HepG2 (cell line): Measurements from ENCODE around the gene PHKA2. TPM values are rescaled to one million over a fixed set of nuclear protein-coding genes. Genes with fewer than 3 reads are reported as not detected.

ENCODE experiments used
- ATAC-seq: fragments of 200-7000 bp; cut with Tn5 transposase; 3 replicates; pipeline ENCODE4 v1.9.1; 2020; ENCODE audit warnings: mild to moderate bottlenecking, moderate library complexity
- BruUV-seq: library from RNA; stranded (reverse); fragments of 400-500 nt; replicated peaks from 2 replicates; lab custom pipeline; 2021; lab: Mats Ljungman, UMichigan
- CTCF ChIA-PET: fragments of 300-600 bp; formaldehyde crosslinking; extraction: SDS; loops from one replicate; lab custom pipeline; 2021; ENCODE audit warnings: low total read pairs, inconsistent platforms, low intra/inter-chr PET ratio; lab: Yijun Ruan, JAX
- POLR2A ChIA-PET: fragments of 350-600 bp; sonication (Branson Sonifier 250); formaldehyde crosslinking; loops from one replicate; lab custom pipeline; 2020; ENCODE audit warnings: antibody characterized with exemption, inconsistent platforms; lab: Yijun Ruan, JAX
- DNase-seq: peaks from one replicate; pipeline ENCODE4 v3.0.0-alpha.2; 2015; ENCODE audit warnings: low spot score
- FAIRE-seq: peaks from 3 replicates; lab custom pipeline; 2011; peaks lifted over from hg19 to GRCh38; lab: Jason Lieb, UNC
- H2AFZ ChIP-seq: one replicate; pipeline ENCODE4 v1.6.1; 2011; ENCODE audit warnings: low read length, inconsistent platforms
- H3K27ac ChIP-seq: fragments of 300-600 bp; 3 replicates; pipeline ENCODE4 v1.8.0; 2011; ENCODE audit warnings: mixed run types, mild to moderate bottlenecking, mixed read lengths, low read length, inconsistent platforms; ENCODE audit not compliant: insufficient read depth; ENCODE audit errors: extremely low read length
- H3K27me3 ChIP-seq, 2 experiments: fragments of 200-600 bp in 1 of 2; 2 replicates in 1 of 2; 3 replicates in 1 of 2; pipeline versions ENCODE4 v1.6.0 to v1.8.0; 2011; ENCODE audit warnings: low read length in 2 of 2, mild to moderate bottlenecking in 2 of 2, moderate library complexity in 2 of 2, inconsistent platforms in 1 of 2; ENCODE audit not compliant: insufficient read depth in 2 of 2, control insufficient read depth in 1 of 2
- H3K36me3 ChIP-seq, 2 experiments: fragments of 200-600 bp in 1 of 2; replicated peaks in 1 of 2; 2 replicates in 1 of 2; 3 replicates in 1 of 2; pipeline versions ENCODE4 v1.5.1 to v1.8.0; 2011; ENCODE audit warnings: low read length in 2 of 2, inconsistent platforms in 1 of 2; ENCODE audit not compliant: insufficient read depth in 2 of 2, control insufficient read depth in 1 of 2
- H3K4me1 ChIP-seq: 2 replicates; pipeline ENCODE4 v1.5.1; 2012; ENCODE audit warnings: low read length, inconsistent platforms; ENCODE audit not compliant: insufficient read depth
- H3K4me2 ChIP-seq: 2 replicates; pipeline ENCODE4 v1.6.0; 2011; ENCODE audit warnings: low read depth, low read length, inconsistent platforms
- H3K4me3 ChIP-seq, 3 experiments: fragments of 200-600 bp in 1 of 3; sonication (generic), shearing (Covaris generic) in 1 of 3; replicated peaks in 1 of 3; 2 replicates each; pipeline ENCODE4 v1.5.1; 2011 to 2016; ENCODE audit warnings: low read length in 3 of 3, inconsistent platforms in 2 of 3, low read depth in 2 of 3, mild to moderate bottlenecking in 2 of 3, control low read depth in 1 of 3, mixed read lengths in 1 of 3; ENCODE audit not compliant: insufficient read depth in 1 of 3
- H3K79me2 ChIP-seq: one replicate; pipeline ENCODE4 v1.6.1; 2011; ENCODE audit warnings: low read length, inconsistent platforms; ENCODE audit not compliant: insufficient read depth
- H3K9ac ChIP-seq: 2 replicates; pipeline ENCODE4 v1.6.0; 2011; ENCODE audit warnings: mild to moderate bottlenecking, low read depth, low read length, inconsistent platforms; ENCODE audit not compliant: insufficient read depth
- H3K9me3 ChIP-seq: 2 replicates; pipeline ENCODE4 v1.5.1; 2012; ENCODE audit warnings: mild to moderate bottlenecking, low read length
- H4K20me1 ChIP-seq: 2 replicates; pipeline ENCODE4 v1.6.0; 2011; ENCODE audit warnings: inconsistent platforms, mild to moderate bottlenecking, low read length, moderate library complexity; ENCODE audit not compliant: insufficient read depth
- BHLHE40 ChIP-seq: IDR thresholded peaks from 2 replicates; pipeline ENCODE4 v1.6.1; 2011; ENCODE audit warnings: low read length, improper control_type of control experiment
- REXO4 ChIP-seq: sonication (generic); formaldehyde crosslinking; IDR thresholded peaks from 2 replicates; pipeline ENCODE4 v1.8.0; 2022; ENCODE audit warnings: missing genetic modification reagents, mild to moderate bottlenecking, borderline replicate concordance
- STAG1 ChIP-seq: sonication (generic); formaldehyde crosslinking; IDR thresholded peaks from 2 replicates; pipeline ENCODE4 v1.4.0; 2020; ENCODE audit warnings: missing genetic modification reagents
- ZNF317 ChIP-seq: sonication (generic); formaldehyde crosslinking; IDR thresholded peaks from 2 replicates; pipeline ENCODE4 v1.5.0; 2020; ENCODE audit warnings: mild to moderate bottlenecking, missing genetic modification reagents
- ZNF33A ChIP-seq: sonication (generic); formaldehyde crosslinking; IDR thresholded peaks from 2 replicates; pipeline ENCODE4 v1.5.1; 2020; ENCODE audit warnings: missing genetic modification reagents, mild to moderate bottlenecking, moderate library complexity, borderline replicate concordance
- ZSCAN5A ChIP-seq: sonication (generic); formaldehyde crosslinking; IDR thresholded peaks from 2 replicates; pipeline ENCODE4 v1.8.0; 2022; ENCODE audit warnings: mild to moderate bottlenecking, missing genetic modification reagents, borderline replicate concordance
- WGBS: methylation state at CpG from one replicate; pipeline ENCODE4 v1.1.6; 2017; ENCODE audit warnings: low lambda C conversion rate; 5-methylcytosine and 5-hydroxymethylcytosine counted together
- in situ Hi-C: cut with HindIII; loops from 2 replicates; pipeline ENCODE4 v1.10.0; 2017; ENCODE audit warnings: low pct_unique_long_range_greater_than_20kb; ENCODE audit not compliant: extremely low pct_ligation_motif_present
- intact Hi-C: fragments of 100-400 bp; cut with micrococcal nuclease; formaldehyde crosslinking; loops from one replicate; pipeline ENCODE4 v1.10.0; 2022; ENCODE audit not compliant: unreplicated experiment
- polyA plus RNA-seq, 8 experiments: library from polyadenylated mRNA; depleted of rRNA in 3 of 8; stranded (reverse) in 7 of 8; unstranded in 1 of 8; fragments of >200 nt; fragmentation: Illumina TruSeq in 4 of 8; extraction: Trizol in 4 of 8; gene quantifications; 2 replicates each; pipeline versions ENCODE4 v1.2.1 to v1.2.3, GENCODE V29; 2011 to 2016; ENCODE audit warnings: low read depth in 4 of 8, missing spikeins in 1 of 8, mixed read lengths in 1 of 8; ENCODE audit not compliant: insufficient read depth in 1 of 8
- total RNA-seq, 5 experiments: library from RNA; depleted of rRNA; stranded (reverse); fragments of >200 nt; fragmentation: Illumina TruSeq; extraction: Trizol; gene quantifications; 2 replicates each; pipeline ENCODE4 v1.2.3, GENCODE V29; 2016; ENCODE audit warnings: low read depth in 1 of 5
- TF ChIP-seq, protein P1 (sequence below): sonication (generic); formaldehyde crosslinking; IDR thresholded peaks from 2 replicates; pipeline ENCODE4 v1.5.0; 2020; ENCODE audit warnings: mild to moderate bottlenecking, missing genetic modification reagents, borderline replicate concordance

PHKA2 gene
- total and polyA plus RNA-seq, 2 of the 13 experiments (the other 11 are each of a cell fraction or from before 2014, with no cell fraction given): 20.5 to 273 TPM

DNA sequence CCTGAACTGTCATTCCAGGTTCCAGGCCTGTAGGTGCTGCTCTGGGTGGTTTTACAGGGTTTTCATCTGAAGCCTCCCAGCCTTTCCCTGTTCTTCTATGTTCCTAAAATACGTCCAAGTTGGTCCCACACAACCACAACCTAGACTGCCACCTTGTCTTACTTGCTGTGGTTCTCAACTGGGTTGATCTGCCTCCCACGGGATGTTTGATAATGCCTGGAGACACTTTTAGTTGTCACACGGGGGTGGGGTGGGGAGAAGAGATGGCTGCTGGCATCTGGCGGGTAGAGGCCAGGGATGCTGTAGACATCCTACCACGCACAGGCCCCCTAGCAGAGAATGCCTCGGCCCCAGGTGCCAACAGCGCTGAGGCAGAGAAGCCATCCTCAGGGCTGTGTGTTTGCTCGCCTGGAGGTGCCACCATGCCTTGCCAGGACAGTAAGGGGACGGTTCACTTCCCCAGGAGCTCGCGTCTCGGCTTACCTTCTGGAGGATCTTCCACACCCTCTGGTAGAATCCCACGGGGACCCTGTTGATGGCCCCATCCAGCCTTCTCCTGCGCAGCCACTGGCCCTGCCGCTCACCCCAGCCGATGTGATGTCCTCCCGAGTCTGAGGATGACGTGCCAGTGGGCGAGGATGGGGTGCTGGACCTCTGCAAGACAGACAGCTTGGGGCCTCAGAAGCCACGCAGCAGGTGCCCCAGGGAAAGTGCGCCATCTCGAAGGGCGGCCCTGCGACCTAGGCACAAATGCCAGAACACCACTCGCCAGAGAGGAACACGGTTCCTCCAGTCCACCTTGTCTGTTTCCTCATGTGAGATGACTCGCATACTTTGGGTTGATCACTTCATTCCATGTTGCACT lies 87.0 kb downstream of the PHKA2 start:
- no peaks in the 10 kb centered on the region for H3K9me3 ChIP-seq
- H3K27ac ChIP-seq: no peak overlapping the region
- H3K9ac ChIP-seq: no peak overlapping the region
- H3K27me3 ChIP-seq: no peaks in the 10 kb centered on the region
- TF ChIP-seq, protein P1, sequence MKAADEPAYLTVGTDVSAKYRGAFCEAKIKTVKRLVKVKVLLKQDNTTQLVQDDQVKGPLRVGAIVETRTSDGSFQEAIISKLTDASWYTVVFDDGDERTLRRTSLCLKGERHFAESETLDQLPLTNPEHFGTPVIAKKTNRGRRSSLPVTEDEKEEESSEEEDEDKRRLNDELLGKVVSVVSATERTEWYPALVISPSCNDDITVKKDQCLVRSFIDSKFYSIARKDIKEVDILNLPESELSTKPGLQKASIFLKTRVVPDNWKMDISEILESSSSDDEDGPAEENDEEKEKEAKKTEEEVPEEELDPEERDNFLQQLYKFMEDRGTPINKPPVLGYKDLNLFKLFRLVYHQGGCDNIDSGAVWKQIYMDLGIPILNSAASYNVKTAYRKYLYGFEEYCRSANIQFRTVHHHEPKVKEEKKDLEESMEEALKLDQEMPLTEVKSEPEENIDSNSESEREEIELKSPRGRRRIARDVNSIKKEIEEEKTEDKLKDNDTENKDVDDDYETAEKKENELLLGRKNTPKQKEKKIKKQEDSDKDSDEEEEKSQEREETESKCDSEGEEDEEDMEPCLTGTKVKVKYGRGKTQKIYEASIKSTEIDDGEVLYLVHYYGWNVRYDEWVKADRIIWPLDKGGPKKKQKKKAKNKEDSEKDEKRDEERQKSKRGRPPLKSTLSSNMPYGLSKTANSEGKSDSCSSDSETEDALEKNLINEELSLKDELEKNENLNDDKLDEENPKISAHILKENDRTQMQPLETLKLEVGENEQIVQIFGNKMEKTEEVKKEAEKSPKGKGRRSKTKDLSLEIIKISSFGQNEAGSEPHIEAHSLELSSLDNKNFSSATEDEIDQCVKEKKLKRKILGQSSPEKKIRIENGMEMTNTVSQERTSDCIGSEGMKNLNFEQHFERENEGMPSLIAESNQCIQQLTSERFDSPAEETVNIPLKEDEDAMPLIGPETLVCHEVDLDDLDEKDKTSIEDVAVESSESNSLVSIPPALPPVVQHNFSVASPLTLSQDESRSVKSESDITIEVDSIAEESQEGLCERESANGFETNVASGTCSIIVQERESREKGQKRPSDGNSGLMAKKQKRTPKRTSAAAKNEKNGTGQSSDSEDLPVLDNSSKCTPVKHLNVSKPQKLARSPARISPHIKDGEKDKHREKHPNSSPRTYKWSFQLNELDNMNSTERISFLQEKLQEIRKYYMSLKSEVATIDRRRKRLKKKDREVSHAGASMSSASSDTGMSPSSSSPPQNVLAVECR (CRISPR knock-in tag): no peak
- TF ChIP-seq ZNF33A (CRISPR knock-in tag) (no peak), ZSCAN5A (no peak), ZNF317 (CRISPR knock-in tag) (no peak), REXO4 (CRISPR knock-in tag) (no peak), BHLHE40 (no peak), STAG1 (CRISPR knock-in tag) (no peak)
- POLR2A ChIA-PET: no interaction called here
- ATAC-seq (no peak), DNase-seq (no peak), FAIRE-seq (no peak)
- CTCF ChIA-PET: no interaction called here
- H4K20me1 ChIP-seq: no peaks in the 10 kb centered on the region
- BruUV-seq: no TSS peak
- H3K79me2 ChIP-seq: no peaks in the 10 kb centered on the region
- WGBS: 86% methylated on average over 3 of the region's 27 CpGs
- no peak overlapping the region for H3K4me2 ChIP-seq
- no peak overlapping the region for H2AFZ ChIP-seq
- H3K36me3 ChIP-seq: peaks cover 8 to 30% of the 10 kb centered on the region in 2 experiments
- in situ Hi-C loops: loop anchor here (25.0 kb wide), 1 partner anchor 285 kb away; no protein-coding TSS in a partner anchor
- intact Hi-C loops: no loop called here
- no peaks in the 10 kb centered on the region for H3K4me1 ChIP-seq
- H3K4me3 ChIP-seq: no peak overlapping the region
